Measurements from ENCODE around the gene VANGL2. TPM values are rescaled to one million over a fixed set of nuclear protein-coding genes. Genes with fewer than 3 reads are reported as not detected.

Gene VANGL2
- total and polyA plus RNA-seq, 4 donors: 0.07 to 1.4 (median 0.12) TPM

- Histone ChIP-seq H3K4me3 (ENCODE audit: low read depth in 1 of 3, low read length in 3 of 3) (no peak overlapping the region), H3K9ac (ENCODE audit: low read depth in 1 of 2, low read length in 2 of 2) (no peak overlapping the region), H3K27ac (ENCODE audit: low read depth in 1 of 2, low read length in 2 of 2) (no peak overlapping the region), H3K27me3 (ENCODE audit: control insufficient read depth in 4 of 4, insufficient read depth in 4 of 4, low read length in 3 of 4) (no peaks in the 10 kb centered on the region), H3K4me1 (ENCODE audit: control insufficient read depth in 4 of 4, insufficient read depth in 4 of 4, low read length in 3 of 4) (no peaks in the 10 kb centered on the region), H3K9me3 (ENCODE audit: control insufficient read depth in 4 of 4, low read length in 3 of 4) (no peaks in the 10 kb centered on the region), H3K36me3 (ENCODE audit: control insufficient read depth in 4 of 4, insufficient read depth in 3 of 4, low read depth in 1 of 4, low read length in 3 of 4) (peaks cover 2 to 23% (median 13%) of the 10 kb centered on the region in 4 donors)
- 83% methylated on average over 9 of the region's 9 CpGs for WGBS
- no peak for TF ChIP-seq NR2F2 (IDR thresholded peaks at IDR 0.05)
- no peak for TF ChIP-seq SP1 (IDR thresholded peaks at IDR 0.05)
- TF ChIP-seq, protein P1, sequence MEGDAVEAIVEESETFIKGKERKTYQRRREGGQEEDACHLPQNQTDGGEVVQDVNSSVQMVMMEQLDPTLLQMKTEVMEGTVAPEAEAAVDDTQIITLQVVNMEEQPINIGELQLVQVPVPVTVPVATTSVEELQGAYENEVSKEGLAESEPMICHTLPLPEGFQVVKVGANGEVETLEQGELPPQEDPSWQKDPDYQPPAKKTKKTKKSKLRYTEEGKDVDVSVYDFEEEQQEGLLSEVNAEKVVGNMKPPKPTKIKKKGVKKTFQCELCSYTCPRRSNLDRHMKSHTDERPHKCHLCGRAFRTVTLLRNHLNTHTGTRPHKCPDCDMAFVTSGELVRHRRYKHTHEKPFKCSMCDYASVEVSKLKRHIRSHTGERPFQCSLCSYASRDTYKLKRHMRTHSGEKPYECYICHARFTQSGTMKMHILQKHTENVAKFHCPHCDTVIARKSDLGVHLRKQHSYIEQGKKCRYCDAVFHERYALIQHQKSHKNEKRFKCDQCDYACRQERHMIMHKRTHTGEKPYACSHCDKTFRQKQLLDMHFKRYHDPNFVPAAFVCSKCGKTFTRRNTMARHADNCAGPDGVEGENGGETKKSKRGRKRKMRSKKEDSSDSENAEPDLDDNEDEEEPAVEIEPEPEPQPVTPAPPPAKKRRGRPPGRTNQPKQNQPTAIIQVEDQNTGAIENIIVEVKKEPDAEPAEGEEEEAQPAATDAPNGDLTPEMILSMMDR (IDR thresholded peaks at IDR 0.05; ENCODE audit: low read depth, low read length, missing input control): no peak
- no peak for TF ChIP-seq FOXA2 (IDR thresholded peaks at IDR 0.05)
- TF ChIP-seq, protein P2, sequence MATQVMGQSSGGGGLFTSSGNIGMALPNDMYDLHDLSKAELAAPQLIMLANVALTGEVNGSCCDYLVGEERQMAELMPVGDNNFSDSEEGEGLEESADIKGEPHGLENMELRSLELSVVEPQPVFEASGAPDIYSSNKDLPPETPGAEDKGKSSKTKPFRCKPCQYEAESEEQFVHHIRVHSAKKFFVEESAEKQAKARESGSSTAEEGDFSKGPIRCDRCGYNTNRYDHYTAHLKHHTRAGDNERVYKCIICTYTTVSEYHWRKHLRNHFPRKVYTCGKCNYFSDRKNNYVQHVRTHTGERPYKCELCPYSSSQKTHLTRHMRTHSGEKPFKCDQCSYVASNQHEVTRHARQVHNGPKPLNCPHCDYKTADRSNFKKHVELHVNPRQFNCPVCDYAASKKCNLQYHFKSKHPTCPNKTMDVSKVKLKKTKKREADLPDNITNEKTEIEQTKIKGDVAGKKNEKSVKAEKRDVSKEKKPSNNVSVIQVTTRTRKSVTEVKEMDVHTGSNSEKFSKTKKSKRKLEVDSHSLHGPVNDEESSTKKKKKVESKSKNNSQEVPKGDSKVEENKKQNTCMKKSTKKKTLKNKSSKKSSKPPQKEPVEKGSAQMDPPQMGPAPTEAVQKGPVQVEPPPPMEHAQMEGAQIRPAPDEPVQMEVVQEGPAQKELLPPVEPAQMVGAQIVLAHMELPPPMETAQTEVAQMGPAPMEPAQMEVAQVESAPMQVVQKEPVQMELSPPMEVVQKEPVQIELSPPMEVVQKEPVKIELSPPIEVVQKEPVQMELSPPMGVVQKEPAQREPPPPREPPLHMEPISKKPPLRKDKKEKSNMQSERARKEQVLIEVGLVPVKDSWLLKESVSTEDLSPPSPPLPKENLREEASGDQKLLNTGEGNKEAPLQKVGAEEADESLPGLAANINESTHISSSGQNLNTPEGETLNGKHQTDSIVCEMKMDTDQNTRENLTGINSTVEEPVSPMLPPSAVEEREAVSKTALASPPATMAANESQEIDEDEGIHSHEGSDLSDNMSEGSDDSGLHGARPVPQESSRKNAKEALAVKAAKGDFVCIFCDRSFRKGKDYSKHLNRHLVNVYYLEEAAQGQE (IDR thresholded peaks at IDR 0.05): no peak
- TF ChIP-seq YY1 (IDR thresholded peaks at IDR 0.05): no peak
- no peak for TF ChIP-seq MAX (IDR thresholded peaks at IDR 0.05)
- no peak for TF ChIP-seq HNF4A (conservative IDR thresholded peaks at IDR 0.05)
- TF ChIP-seq FOXA1 (IDR thresholded peaks at IDR 0.05): no peak
- no peak for TF ChIP-seq RAD21 (IDR thresholded peaks at IDR 0.05)
- DNase-seq (ENCODE audit: low spot score): no peak
Observed at GRCh38 chr1:160362168-160362957, 38.0 kb upstream of the VANGL2 start.

GRCh38 chr1:160363010-160363409 is 37.4 kb upstream of the VANGL2 start:
- no peaks in the 10 kb centered on the region for H3K27me3 ChIP-seq (ENCODE audit: control insufficient read depth in 4 of 4, insufficient read depth in 4 of 4, low read length in 3 of 4)
- no peak overlapping the region for H3K4me3 ChIP-seq (ENCODE audit: low read depth in 1 of 3, low read length in 3 of 3)
- H3K9ac ChIP-seq (ENCODE audit: low read depth in 1 of 2, low read length in 2 of 2): no peak overlapping the region
- 62% methylated on average over 5 of the region's 5 CpGs for WGBS
- no peaks in the 10 kb centered on the region for H3K9me3 ChIP-seq (ENCODE audit: control insufficient read depth in 4 of 4, low read length in 3 of 4)
- DNase-seq (ENCODE audit: low spot score): no peak
- H3K4me1 ChIP-seq (ENCODE audit: control insufficient read depth in 4 of 4, insufficient read depth in 4 of 4, low read length in 3 of 4): no peaks in the 10 kb centered on the region
- H3K36me3 ChIP-seq (ENCODE audit: control insufficient read depth in 4 of 4, insufficient read depth in 3 of 4, low read depth in 1 of 4, low read length in 3 of 4): peaks cover 1 to 18% (median 9%) of the 10 kb centered on the region in 4 donors
- no peak overlapping the region for H3K27ac ChIP-seq (ENCODE audit: low read depth in 1 of 2, low read length in 2 of 2)
- TF ChIP-seq GABPA (IDR thresholded peaks at IDR 0.05 in 1 of 2, conservative IDR thresholded peaks at IDR 0.05 in 1 of 2) (no peak), HNF4G (IDR thresholded peaks at IDR 0.05) (no peak), MAX (IDR thresholded peaks at IDR 0.05) (no peak), FOXA2 (IDR thresholded peaks at IDR 0.05) (no peak), RAD21 (IDR thresholded peaks at IDR 0.05) (no peak), TAF1 (conservative IDR thresholded peaks at IDR 0.05) (no peak), EGR1 (IDR thresholded peaks at IDR 0.05; ENCODE audit: low read depth in 2 of 2) (no peak), YY1 (IDR thresholded peaks at IDR 0.05) (no peak), NR2F2 (IDR thresholded peaks at IDR 0.05) (no peak)
- TF ChIP-seq, protein P1 (IDR thresholded peaks at IDR 0.05; ENCODE audit: low read depth, low read length, missing input control): no peak
- TF ChIP-seq, protein P2 (IDR thresholded peaks at IDR 0.05): no peak
- TF ChIP-seq, protein P3, sequence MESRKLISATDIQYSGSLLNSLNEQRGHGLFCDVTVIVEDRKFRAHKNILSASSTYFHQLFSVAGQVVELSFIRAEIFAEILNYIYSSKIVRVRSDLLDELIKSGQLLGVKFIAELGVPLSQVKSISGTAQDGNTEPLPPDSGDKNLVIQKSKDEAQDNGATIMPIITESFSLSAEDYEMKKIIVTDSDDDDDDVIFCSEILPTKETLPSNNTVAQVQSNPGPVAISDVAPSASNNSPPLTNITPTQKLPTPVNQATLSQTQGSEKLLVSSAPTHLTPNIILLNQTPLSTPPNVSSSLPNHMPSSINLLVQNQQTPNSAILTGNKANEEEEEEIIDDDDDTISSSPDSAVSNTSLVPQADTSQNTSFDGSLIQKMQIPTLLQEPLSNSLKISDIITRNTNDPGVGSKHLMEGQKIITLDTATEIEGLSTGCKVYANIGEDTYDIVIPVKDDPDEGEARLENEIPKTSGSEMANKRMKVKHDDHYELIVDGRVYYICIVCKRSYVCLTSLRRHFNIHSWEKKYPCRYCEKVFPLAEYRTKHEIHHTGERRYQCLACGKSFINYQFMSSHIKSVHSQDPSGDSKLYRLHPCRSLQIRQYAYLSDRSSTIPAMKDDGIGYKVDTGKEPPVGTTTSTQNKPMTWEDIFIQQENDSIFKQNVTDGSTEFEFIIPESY (IDR thresholded peaks at IDR 0.05): no peak
- TF ChIP-seq, protein P4, sequence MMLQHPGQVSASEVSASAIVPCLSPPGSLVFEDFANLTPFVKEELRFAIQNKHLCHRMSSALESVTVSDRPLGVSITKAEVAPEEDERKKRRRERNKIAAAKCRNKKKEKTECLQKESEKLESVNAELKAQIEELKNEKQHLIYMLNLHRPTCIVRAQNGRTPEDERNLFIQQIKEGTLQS (IDR thresholded peaks at IDR 0.05): no peak

Data from liver (tissue), 9 donors.